ENCODE data around the gene PIP4K2C. TPM values are rescaled to one million over a fixed set of nuclear protein-coding genes. Genes with fewer than 3 reads are reported as not detected.

The PIP4K2C gene
- total and polyA plus RNA-seq, 2 experiments from 2014 or later: 10.8 to 30.6 TPM

- DNase-seq (ENCODE audit: low spot score) (no peak), ATAC-seq (no peak)
These were observed 43.0 kb upstream of the PIP4K2C start for GRCh38 chr12:57548013-57548315.

DNA sequence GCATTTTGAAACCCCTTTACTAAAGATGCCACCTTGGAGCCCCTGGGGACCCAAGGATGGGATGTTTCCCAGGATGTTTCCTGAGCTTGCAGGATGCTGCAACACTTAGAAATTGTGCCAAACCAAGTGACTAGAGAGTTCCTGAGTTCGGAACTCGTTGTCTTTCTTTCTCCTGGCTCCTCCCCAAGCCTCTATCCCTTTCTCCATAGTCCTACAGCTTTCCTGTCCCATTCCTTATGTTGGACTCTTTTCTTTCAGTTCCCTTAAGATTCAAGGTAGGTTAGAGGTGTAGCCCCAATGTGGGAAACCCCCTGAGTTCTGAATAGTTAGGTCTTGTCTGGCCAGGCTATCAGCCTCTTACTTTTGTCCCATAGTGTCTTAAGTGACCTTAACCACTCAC, 42.5 kb upstream of the PIP4K2C start:
- Histone ChIP-seq H2AFZ (peak overlapping the region; percentile 88; the same call in 1 of the 2 replicates), H3K79me2 (replicated peaks; ENCODE audit: insufficient read depth) (peaks cover 54% of the 10 kb centered on the region), H3K4me2 (peak overlapping the region; percentile 88; the same call in 1 of the 2 replicates), H4K20me1 (replicated peaks; ENCODE audit: insufficient read depth) (peaks cover 12% of the 10 kb centered on the region; the same call in 1 of the 2 replicates), H3K9me2 (ENCODE audit: insufficient read depth) (no peaks in the 10 kb centered on the region), H3K27me3 (ENCODE audit: insufficient read depth) (peaks cover 14% of the 10 kb centered on the region), H3K27ac (ENCODE audit: low read depth) (no peak overlapping the region), H3K36me3 (ENCODE audit: insufficient read depth) (no peaks in the 10 kb centered on the region), H3F3A (replicated peaks; ENCODE audit: low read depth) (peaks cover 12% of the 10 kb centered on the region), H3K4me1 (ENCODE audit: insufficient read depth) (peaks cover 33% of the 10 kb centered on the region), H3K4me3 (0 out of 2 replicates have a peak overlapping the region, but pooled peaks have one; percentile 99)
- Mint-ChIP-seq H3K27me3 (ENCODE audit: insufficient read depth, low read depth, poor library complexity) (peaks cover 13% of the 10 kb centered on the region), H3K4me3 (peak overlapping the region; percentile 79; the same call in 1 of the 3 replicates), H3K4me1 (peaks cover 55% of the 10 kb centered on the region), H3K27ac (no peak overlapping the region), H3K36me3 (ENCODE audit: low read depth) (peaks cover 3% of the 10 kb centered on the region; the same call in 2 of the 3 replicates), H3K9me3 (no peaks in the 10 kb centered on the region)
- DNase-seq (ENCODE audit: low spot score) (no peak), ATAC-seq (no peak)
- no peak for TF ChIP-seq ZNF331 (CRISPR knock-in tag; IDR thresholded peaks at IDR 0.05; ENCODE audit: low read depth)
- TF ChIP-seq EZH2phosphoT487 (IDR thresholded peaks at IDR 0.05; ENCODE audit: unreplicated experiment): no peak
- TF ChIP-seq, protein P1, sequence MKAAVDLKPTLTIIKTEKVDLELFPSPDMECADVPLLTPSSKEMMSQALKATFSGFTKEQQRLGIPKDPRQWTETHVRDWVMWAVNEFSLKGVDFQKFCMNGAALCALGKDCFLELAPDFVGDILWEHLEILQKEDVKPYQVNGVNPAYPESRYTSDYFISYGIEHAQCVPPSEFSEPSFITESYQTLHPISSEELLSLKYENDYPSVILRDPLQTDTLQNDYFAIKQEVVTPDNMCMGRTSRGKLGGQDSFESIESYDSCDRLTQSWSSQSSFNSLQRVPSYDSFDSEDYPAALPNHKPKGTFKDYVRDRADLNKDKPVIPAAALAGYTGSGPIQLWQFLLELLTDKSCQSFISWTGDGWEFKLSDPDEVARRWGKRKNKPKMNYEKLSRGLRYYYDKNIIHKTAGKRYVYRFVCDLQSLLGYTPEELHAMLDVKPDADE (IDR thresholded peaks at IDR 0.05): no peak
- TF ChIP-seq JUNB (IDR thresholded peaks at IDR 0.05; ENCODE audit: unreplicated experiment): no peak
- TF ChIP-seq CREB1 (CRISPR knock-in tag; IDR thresholded peaks at IDR 0.05; ENCODE audit: low read depth): no peak
- no peak for TF ChIP-seq POLR2AphosphoS5 (IDR thresholded peaks at IDR 0.05; ENCODE audit: low read depth)
- no peak for TF ChIP-seq ZNF114 (CRISPR knock-in tag; IDR thresholded peaks at IDR 0.05)
- TF ChIP-seq CTCF (conservative IDR thresholded peaks at IDR 0.05; ENCODE audit: low read depth in 2 of 2): no peak
- no peak for TF ChIP-seq STAT1 (IDR thresholded peaks at IDR 0.05; ENCODE audit: unreplicated experiment)
- TF ChIP-seq EZH2 (IDR thresholded peaks at IDR 0.05; ENCODE audit: low read depth, unreplicated experiment): no peak

More at GRCh38 chr12:57548013-57548315, 43.0 kb upstream of the PIP4K2C start:
- H3K27ac Mint-ChIP-seq: no peak overlapping the region
- H3K4me3 Mint-ChIP-seq: no peak overlapping the region
- H3K36me3 Mint-ChIP-seq (ENCODE audit: low read depth): peaks cover 3% of the 10 kb centered on the region; the same call in 2 of the 3 replicates
- Histone ChIP-seq H3K27ac (ENCODE audit: low read depth) (no peak overlapping the region), H4K20me1 (replicated peaks; ENCODE audit: insufficient read depth) (peaks cover 12% of the 10 kb centered on the region; the same call in 1 of the 2 replicates), H3K79me2 (replicated peaks; ENCODE audit: insufficient read depth) (peaks cover 49% of the 10 kb centered on the region), H3K4me2 (no peak overlapping the region), H3K27me3 (ENCODE audit: insufficient read depth) (peaks cover 14% of the 10 kb centered on the region), H3K36me3 (ENCODE audit: insufficient read depth) (no peaks in the 10 kb centered on the region), H2AFZ (no peak overlapping the region), H3K9me2 (ENCODE audit: insufficient read depth) (no peaks in the 10 kb centered on the region), H3K4me1 (ENCODE audit: insufficient read depth) (peaks cover 33% of the 10 kb centered on the region), H3F3A (replicated peaks; ENCODE audit: low read depth) (peaks cover 12% of the 10 kb centered on the region), H3K4me3 (no peak overlapping the region)
- peaks cover 13% of the 10 kb centered on the region for H3K27me3 Mint-ChIP-seq (ENCODE audit: insufficient read depth, low read depth, poor library complexity)
- H3K9me3 Mint-ChIP-seq: no peaks in the 10 kb centered on the region
- no peak for TF ChIP-seq JUNB (IDR thresholded peaks at IDR 0.05; ENCODE audit: unreplicated experiment)
- TF ChIP-seq STAT1 (IDR thresholded peaks at IDR 0.05; ENCODE audit: unreplicated experiment): no peak
- no peak for TF ChIP-seq REST (IDR thresholded peaks at IDR 0.05; ENCODE audit: unreplicated experiment)
- TF ChIP-seq EZH2 (IDR thresholded peaks at IDR 0.05; ENCODE audit: low read depth, unreplicated experiment): no peak
- TF ChIP-seq ZNF114 (CRISPR knock-in tag; IDR thresholded peaks at IDR 0.05): no peak
- no peak for TF ChIP-seq CREB1 (CRISPR knock-in tag; IDR thresholded peaks at IDR 0.05; ENCODE audit: low read depth)
- no peak for TF ChIP-seq EZH2phosphoT487 (IDR thresholded peaks at IDR 0.05; ENCODE audit: unreplicated experiment)
- no peak for TF ChIP-seq ZNF331 (CRISPR knock-in tag; IDR thresholded peaks at IDR 0.05; ENCODE audit: low read depth)
- H3K4me1 Mint-ChIP-seq: peaks cover 50% of the 10 kb centered on the region
